GM19463 (cell line): Measurements from ENCODE around the gene BBS9.
"Not testable (repeated sequence)": the region's sequence is repeated elsewhere in the genome, so short reads cannot be mapped to it uniquely, and the experiment has no call there.

Source experiments
- ATAC-seq: cut with Tn5 transposase; IDR thresholded peaks from one replicate; pipeline ENCODE4 v1.9.1; 2021; ENCODE audit warnings: mild to moderate bottlenecking, moderate library complexity; ENCODE audit not compliant: unreplicated experiment

The BBS9 gene

GRCh38 chr7:33485747-33486493 is 356.6 kb downstream of the BBS9 start:
- ATAC-seq = no peak

- no peak for ATAC-seq
Measured at GRCh38 chr7:33486633-33487032, 357.3 kb downstream of the BBS9 start.

DNA sequence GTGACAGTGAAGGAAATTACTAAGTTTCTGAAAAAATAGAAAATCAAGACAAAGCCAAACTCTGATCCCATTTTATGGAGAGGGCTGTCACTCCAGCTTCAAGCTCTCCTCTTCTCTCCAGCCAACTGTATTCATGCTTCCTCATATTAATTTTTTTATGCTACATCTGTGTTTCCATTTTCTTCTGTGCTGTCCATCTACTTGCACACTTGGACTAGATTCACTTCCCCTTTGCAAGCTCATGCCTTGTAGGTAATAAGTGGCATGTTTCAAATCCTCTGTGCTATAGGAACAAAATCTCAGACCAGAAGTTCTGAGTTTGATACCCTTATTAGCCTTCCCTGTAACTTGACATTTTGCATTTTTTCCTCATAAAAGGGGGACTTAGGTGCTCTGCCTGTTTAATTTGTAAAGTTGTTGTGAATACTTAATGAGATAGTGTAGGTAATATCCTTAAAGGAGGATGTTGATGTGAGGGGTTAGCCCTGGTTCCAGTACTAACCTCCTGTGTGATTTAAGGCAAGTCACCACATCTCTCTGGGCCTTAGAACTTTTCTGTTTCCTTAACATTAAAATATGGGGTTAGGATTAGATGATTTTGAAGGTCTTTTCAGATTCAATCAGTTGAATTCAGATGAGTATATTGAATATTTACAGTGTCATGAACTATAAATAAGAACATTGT is 358.8 kb downstream of the BBS9 start:
- ATAC-seq = peak; percentile 67

DNA sequence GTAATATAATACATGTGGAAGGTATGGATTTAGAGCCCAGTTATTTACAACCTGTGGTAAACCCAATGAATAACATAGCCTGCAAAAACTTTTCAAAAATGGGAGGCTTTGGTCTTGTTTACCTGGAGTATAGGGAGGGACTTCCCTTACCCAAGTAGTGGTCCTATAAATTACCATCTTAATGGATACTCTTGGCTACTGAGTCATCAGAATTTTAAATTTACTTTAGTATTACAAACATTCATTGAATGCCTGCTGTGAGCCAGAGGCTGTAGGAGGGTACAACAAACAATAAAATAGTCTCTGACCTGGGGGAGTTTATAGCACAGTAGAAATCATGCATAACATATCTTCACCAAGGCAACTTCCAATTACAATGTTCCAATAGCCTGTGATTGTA is 365.1 kb downstream of the BBS9 start:
- no peak for ATAC-seq

DNA sequence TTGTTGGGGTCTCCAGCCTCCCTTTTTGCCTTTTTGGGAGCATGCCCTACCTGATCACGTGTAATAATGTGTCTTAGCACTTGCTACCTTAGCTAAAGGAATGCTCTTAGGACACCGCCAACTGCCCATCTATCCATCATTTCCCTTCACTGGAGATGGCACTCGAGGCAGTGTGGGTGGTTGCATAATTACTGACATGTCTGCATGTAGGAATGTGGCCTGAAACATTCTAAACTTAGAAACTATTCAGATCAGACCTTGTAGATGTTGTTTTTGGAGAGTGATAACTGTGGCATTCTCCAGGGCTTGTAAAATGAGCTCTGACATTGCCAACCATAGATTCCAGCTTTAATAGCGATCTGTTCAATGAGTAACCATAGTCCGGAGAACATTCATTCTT is 365.8 kb downstream of the BBS9 start:
- ATAC-seq = no peak

GRCh38 chr7:33497051-33497450 is 367.7 kb downstream of the BBS9 start:
- no peak for ATAC-seq

DNA sequence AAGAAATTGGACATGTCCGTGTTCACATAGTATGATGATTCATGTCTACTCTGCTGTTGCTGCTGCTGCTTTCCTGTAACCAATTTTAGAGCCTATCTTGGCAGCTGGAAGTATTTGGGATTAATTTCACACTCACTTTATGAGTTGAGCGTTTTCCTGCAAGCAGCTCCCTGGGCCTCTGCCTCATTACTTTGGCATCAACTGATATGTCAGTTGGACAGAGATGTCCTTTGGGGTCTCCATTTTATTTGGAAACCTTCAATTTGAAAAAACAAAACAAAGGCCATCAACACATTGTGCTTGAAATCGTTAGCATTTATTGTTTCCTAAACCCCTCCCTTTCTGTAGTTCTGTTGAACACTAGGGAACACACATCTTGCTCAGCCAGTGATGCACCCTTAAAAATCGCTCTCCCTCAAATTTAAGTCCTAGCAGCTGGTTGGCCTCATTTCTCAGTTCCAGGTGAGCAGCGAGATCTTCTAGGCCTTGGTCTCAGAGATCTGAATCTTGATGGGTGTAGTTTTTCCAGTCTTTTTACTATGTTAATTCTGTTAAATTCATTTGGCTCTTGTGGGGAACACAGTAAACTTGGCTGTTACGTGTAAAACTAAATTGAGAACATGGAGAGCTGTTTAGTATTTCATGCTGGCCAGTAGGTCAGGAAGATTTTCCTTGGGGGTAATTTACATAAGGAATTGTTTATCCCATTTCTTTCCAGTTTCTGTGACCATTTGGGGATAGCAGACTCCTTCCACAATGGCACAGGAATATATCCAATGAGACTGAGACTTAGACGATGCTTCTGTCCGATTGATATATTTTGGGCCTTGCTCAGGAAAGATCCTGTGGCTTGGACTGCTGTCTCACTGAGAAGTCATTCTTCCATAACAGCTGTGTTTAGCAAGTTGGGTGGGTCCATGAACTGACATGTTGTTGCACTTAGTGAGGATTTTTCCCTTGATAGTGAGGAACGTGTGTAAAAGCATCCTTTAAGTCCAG is 371.6 kb downstream of the BBS9 start:
- no peak for ATAC-seq

DNA sequence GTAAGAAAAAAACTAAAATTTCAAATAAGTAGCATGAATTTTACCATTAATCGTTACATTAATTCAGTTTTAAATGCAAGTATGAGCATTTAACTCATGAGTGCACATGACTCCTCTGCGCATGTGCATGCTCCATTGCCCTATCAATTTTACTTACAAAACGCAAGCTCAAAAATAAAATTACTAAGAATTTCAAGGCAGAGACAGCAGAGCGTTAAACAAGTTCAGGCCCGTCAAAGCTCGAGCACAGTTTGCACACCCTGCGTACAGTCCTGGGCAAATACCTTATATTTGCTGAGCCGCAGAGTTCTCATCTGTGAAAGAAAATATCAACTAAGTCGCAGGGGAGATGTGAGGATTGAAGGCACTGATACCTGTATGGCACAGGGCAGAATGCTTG is 373.6 kb downstream of the BBS9 start:
- ATAC-seq = no peak

DNA sequence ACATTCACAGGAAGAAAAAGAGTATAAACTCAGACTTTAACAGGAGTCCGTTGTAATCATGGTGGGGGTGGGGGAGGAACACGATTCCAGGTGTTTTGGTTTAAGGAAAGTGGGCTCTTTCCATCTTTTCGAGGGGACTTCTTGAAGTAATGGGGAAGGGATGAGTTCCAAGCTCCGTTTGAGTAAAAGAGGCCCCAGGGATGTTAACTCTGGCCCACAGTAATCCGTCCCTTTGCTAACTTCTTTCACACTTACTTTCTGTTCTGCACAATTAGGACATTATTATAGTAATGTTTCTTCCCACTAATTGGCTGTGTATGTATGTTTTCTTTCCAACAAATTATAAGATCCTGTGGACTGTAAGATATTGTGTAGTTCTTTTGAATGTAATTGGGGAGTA is 374.4 kb downstream of the BBS9 start:
- ATAC-seq = no peak

DNA sequence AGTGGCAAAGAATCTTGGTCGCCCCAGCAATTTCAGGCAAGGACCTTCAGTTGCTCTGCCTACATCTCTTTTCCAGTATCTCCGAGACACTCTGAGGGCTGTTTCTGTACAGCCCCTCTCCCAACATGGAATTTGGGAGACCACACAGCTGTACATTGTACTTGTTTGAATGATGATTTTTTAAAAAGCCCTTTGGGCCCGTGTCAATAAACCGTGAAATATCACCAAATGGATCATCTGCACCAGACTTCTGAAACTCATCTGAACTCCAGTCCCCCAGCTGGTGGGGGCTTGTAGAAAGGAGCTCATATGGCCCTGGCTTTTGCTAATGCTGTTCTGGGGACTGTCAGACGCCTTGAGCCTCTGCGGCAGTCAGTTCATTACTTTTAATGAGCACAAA is 374.9 kb downstream of the BBS9 start:
- no peak for ATAC-seq

GRCh38 chr7:33509206-33509605 is 379.8 kb downstream of the BBS9 start:
- ATAC-seq = no peak

- no peak for ATAC-seq
Measured at GRCh38 chr7:33511778-33512177, 382.4 kb downstream of the BBS9 start.

DNA sequence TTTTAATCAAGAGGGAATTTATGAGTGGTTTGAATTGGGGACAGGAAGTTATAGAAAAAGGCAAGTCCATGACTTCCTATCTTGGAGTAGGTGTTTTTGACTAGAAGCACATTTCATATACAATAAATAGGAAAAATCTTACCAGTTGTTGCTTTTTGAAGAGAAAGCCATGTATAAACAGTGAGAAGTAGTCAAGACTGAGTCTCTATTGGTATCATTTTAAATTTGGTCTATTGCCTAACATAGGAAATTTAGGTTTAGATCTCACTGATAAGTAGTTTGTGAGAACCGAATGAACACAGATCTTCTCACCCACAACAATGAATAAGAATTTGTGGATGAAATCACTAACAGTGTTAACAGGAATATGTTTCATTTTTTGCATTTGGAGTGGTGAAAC is 387.2 kb downstream of the BBS9 start:
- no peak for ATAC-seq

DNA sequence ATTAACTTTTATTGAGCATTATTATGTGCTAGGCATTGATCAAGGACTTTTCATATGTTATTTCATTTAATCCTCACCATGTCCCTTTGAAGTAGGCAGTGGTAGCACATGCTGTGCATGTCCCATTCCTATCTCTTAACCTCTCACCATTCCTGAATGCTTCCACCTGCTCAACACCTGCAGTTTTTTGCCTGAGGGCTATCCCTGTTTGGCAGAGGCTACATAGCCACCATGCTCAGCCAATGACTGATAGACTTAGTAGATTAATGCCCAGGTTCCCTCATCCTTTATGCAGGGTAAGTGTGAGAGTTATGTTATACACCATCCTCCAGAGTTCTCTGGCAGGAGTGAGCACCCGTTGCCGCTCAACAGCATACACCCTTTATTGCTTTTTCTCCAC is 387.8 kb downstream of the BBS9 start:
- no peak for ATAC-seq

GRCh38 chr7:33527008-33527407 is 397.6 kb downstream of the BBS9 start:
- not testable (repeated sequence) for ATAC-seq

DNA sequence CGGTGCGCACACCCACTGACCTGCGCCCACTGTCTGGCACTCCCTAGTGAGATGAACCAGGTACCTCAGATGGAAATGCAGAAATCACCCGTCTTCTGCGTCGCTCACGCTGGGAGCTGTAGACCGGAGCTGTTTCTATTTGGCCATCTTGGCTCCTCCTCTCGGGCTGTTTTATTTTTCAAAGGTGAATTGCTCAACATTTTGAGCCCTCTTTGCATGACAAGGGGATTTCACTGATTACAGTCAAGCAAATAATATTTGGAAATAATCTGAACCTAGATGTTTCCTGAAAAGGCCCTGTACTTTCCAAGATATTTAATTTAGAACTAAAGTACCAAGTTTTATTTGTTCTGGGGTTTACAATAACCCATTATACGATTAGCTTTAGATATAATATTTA is 398.2 kb downstream of the BBS9 start:
- ATAC-seq = not testable (repeated sequence)

- ATAC-seq = no peak
Measured at GRCh38 chr7:33529070-33529469, 399.7 kb downstream of the BBS9 start.

DNA sequence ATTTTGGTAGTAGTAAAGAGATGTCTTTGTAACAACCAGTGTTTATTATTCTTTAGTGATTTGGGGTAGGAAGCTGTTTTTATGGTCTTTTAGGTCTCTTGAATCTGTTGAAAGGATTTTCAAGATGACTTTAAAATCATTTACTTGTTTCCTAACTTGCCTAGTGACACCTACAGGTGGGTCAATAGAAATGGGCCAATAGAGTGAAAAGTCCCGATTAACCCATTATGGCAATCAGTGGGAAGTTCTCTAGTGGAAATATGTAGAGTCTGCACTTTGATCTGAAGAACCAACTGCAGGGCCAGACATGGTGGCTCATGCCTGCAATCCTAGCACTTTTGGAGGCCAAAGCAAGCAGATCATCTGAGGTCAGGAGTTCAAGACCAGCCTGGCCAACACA is 401.3 kb downstream of the BBS9 start:
- ATAC-seq = no peak

GRCh38 chr7:33531888-33532287 is 402.5 kb downstream of the BBS9 start:
- ATAC-seq = no peak

DNA sequence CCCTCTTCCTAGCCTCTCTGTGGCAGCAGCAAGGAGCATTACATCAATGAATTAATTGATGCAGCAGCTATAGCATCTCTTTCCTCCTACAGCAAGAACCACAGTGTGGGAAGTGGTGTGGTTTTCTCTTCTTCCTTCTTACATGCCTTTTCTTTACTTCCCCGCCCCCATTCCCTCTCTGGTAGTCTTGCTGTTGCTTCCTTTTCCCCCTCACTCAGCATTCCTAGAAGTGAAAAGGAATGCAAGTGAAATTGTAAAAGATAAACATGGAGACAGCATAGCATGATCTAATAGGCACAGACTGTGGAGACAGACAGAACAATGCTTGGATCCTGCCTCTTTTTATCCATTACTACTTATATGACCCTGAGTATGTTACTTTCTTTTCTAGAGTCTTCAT is 405.5 kb downstream of the BBS9 start:
- no peak for ATAC-seq

- no peak for ATAC-seq
Measured at GRCh38 chr7:33535989-33536388, 406.6 kb downstream of the BBS9 start.
